GM19463 (cell line): Measurements from ENCODE around the gene LCE3C.
"Not testable (repeated sequence)": the region's sequence is repeated elsewhere in the genome, so short reads cannot be mapped to it uniquely, and the experiment has no call there.

ENCODE experiments used
- ATAC-seq: cut with Tn5 transposase; IDR thresholded peaks from one replicate; pipeline ENCODE4 v1.9.1; 2021; ENCODE audit warnings: mild to moderate bottlenecking, moderate library complexity; ENCODE audit not compliant: unreplicated experiment

Gene LCE3C

GRCh38 chr1:152599934-152600333, at the start of gene LCE3C:
LCE3C (plus strand) TSS chr1:152600234; CDS start chr1:152600732, 498 bp downstream.
- no peak for ATAC-seq

GRCh38 chr1:152565115-152565514, 34.9 kb upstream of the LCE3C start:
- ATAC-seq = no peak

- ATAC-seq = no peak
Observed at GRCh38 chr1:152565535-152566215, 34.4 kb upstream of the LCE3C start.

- no peak for ATAC-seq
Observed at GRCh38 chr1:152566681-152567080, 33.4 kb upstream of the LCE3C start, which contains the start of gene LCE3E. LCE3E (minus strand) TSS chr1:152566780; CDS start chr1:152566208, 572 bp downstream.

- no peak for ATAC-seq
Observed at GRCh38 chr1:152577168-152577567, 22.9 kb upstream of the LCE3C start.

- ATAC-seq = not testable (repeated sequence)
Observed at GRCh38 chr1:152579526-152579925, 20.5 kb upstream of the LCE3C start.

- ATAC-seq = no peak
Observed at GRCh38 chr1:152580433-152580832, 19.6 kb upstream of the LCE3C start, which contains the start of gene LCE3D. LCE3D (minus strand) TSS chr1:152580516; CDS start chr1:152579936, 580 bp downstream.

- ATAC-seq = no peak
Observed at GRCh38 chr1:152582647-152583046, 17.4 kb upstream of the LCE3C start.

- no peak for ATAC-seq
Observed at GRCh38 chr1:152585586-152585985, 14.4 kb upstream of the LCE3C start.

GRCh38 chr1:152596986-152597385, 3.0 kb upstream of the LCE3C start:
- no peak for ATAC-seq

GRCh38 chr1:152613511-152613910, 13.5 kb downstream of the LCE3C start, which contains the start of gene LCE3B:
LCE3B (plus strand) TSS chr1:152613811; CDS start chr1:152613811, 0 bp downstream.
- no peak for ATAC-seq

- no peak for ATAC-seq
Observed at GRCh38 chr1:152621993-152622392, 22.0 kb downstream of the LCE3C start.

- ATAC-seq = no peak
Observed at GRCh38 chr1:152622803-152623202, 22.8 kb downstream of the LCE3C start, which contains the start of gene LCE3A. LCE3A (minus strand) TSS chr1:152623103; CDS start chr1:152623103, 0 bp downstream.

GRCh38 chr1:152623203-152623844, 23.3 kb downstream of the LCE3C start:
- ATAC-seq = no peak

GRCh38 chr1:152626744-152627143, 26.7 kb downstream of the LCE3C start:
- ATAC-seq = no peak

GRCh38 chr1:152630596-152630995, 30.6 kb downstream of the LCE3C start:
- ATAC-seq = no peak

- no peak for ATAC-seq
Observed at GRCh38 chr1:152640351-152640750, 40.3 kb downstream of the LCE3C start.

- no peak for ATAC-seq
Observed at GRCh38 chr1:152643945-152644344, 43.9 kb downstream of the LCE3C start.

- no peak for ATAC-seq
Observed at GRCh38 chr1:152645146-152645545, 45.1 kb downstream of the LCE3C start.

GRCh38 chr1:152646656-152647055, 46.6 kb downstream of the LCE3C start:
- ATAC-seq = no peak
